T-helper 17 cell (primary cell): ENCODE results near the gene ARHGAP1. TPM values are rescaled to one million over a fixed set of nuclear protein-coding genes. Genes with fewer than 3 reads are reported as not detected.

Experiments
- ATAC-seq: fragments of 150-1000 bp; cut with Tn5 transposase; 2 replicates; pipeline ENCODE4 v1.10.0; 2021; ENCODE audit warnings: mild to moderate bottlenecking, moderate library complexity
- DNase-seq, 3 donors: peaks; one replicate each; pipeline versions ENCODE4 v3.0.0 to v3.0.0-alpha.2; 2020 to 2021
- H3K9me3 ChIP-seq: one replicate; pipeline ENCODE4 v1.7.0; 2013; ENCODE audit warnings: low read length, mild to moderate bottlenecking; ENCODE audit not compliant: control insufficient read depth, poor library complexity, severe bottlenecking
- H3K27ac Mint-ChIP-seq: one replicate; pipeline ENCODE4 v1.8.0; 2022; ENCODE audit warnings: mild to moderate bottlenecking, moderate library complexity, mixed read lengths
- H3K27me3 Mint-ChIP-seq: one replicate; pipeline ENCODE4 v1.8.0; 2022; ENCODE audit warnings: mixed read lengths
- H3K36me3 Mint-ChIP-seq: one replicate; pipeline ENCODE4 v1.8.0; 2022; ENCODE audit warnings: low read depth, mixed read lengths
- H3K4me1 Mint-ChIP-seq: one replicate; pipeline ENCODE4 v1.8.0; 2022; ENCODE audit warnings: mild to moderate bottlenecking, mixed read lengths
- H3K4me3 Mint-ChIP-seq: one replicate; pipeline ENCODE4 v1.8.0; 2022; ENCODE audit warnings: mild to moderate bottlenecking, moderate library complexity, mixed read lengths
- total RNA-seq, 4 donors: library from RNA in 2 of 4; stranded (reverse) in 2 of 4; gene quantifications; one replicate each; pipeline ENCODE4 v1.2.3 and lab custom pipeline; 2022 to 2026

Gene ARHGAP1
- total RNA-seq, 2 donors from 2014 or later, result 58.0 to 65.9 TPM

- peaks cover 4% of the 10 kb centered on the region for H3K36me3 Mint-ChIP-seq
- H3K4me1 Mint-ChIP-seq, result peaks cover 43% of the 10 kb centered on the region
- peak overlapping the region; percentile 76 for H3K4me3 Mint-ChIP-seq
- no peaks in the 10 kb centered on the region for H3K27me3 Mint-ChIP-seq
- peak overlapping the region; percentile 93 for H3K27ac Mint-ChIP-seq
- ATAC-seq, result no peak
- DNase-seq, result no peak
- no peaks in the 10 kb centered on the region for H3K9me3 ChIP-seq
Observed at GRCh38 chr11:46669711-46670139, 30.7 kb downstream of the ARHGAP1 start.

DNA sequence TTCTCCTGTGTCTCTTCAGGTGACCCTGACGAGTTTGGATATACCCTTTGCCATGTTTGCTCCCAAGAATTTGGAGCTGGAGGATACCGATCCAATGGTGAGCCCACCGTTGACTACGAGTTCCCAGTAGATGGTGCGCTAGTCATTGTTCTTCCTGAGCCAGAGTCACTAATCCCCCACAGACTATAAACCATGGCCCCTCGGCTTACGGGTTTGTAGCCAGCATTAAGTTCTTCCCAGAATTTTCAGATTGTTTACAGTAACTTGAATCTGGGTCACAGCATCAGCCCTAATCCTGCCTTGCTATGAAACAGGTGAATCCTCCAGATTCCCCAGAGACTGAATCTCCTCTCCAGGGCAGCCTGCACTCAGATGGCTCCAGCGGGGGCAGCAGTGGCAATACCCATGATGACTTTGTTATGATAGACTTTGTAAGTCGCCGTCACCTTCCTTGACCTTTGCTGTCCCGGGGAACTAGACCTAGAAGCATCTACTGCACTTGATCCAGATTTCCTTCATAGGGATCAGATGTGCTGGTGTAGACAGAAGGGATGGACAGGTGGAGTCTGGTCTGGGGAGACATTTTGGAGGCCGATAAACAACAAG, 31.8 kb downstream of the ARHGAP1 start:
- H3K4me3 Mint-ChIP-seq, result no peak overlapping the region
- H3K36me3 Mint-ChIP-seq, result peaks cover 8% of the 10 kb centered on the region

GRCh38 chr11:46667043-46667481, 33.4 kb downstream of the ARHGAP1 start:
- Mint-ChIP-seq H3K4me3 (no peak overlapping the region), H3K27me3 (no peaks in the 10 kb centered on the region), H3K4me1 (peaks cover 24% of the 10 kb centered on the region), H3K27ac (peak overlapping the region; percentile 60), H3K36me3 (peaks cover 7% of the 10 kb centered on the region)
- DNase-seq, result no peak
- no peaks in the 10 kb centered on the region for H3K9me3 ChIP-seq
- no peak for ATAC-seq

More for the DNA sequence above, 31.8 kb downstream of the ARHGAP1 start:
- Mint-ChIP-seq H3K27ac (no peak overlapping the region), H3K27me3 (no peaks in the 10 kb centered on the region), H3K4me1 (peaks cover 35% of the 10 kb centered on the region)
- DNase-seq, result no peak
- no peaks in the 10 kb centered on the region for H3K9me3 ChIP-seq
- no peak for ATAC-seq

DNA sequence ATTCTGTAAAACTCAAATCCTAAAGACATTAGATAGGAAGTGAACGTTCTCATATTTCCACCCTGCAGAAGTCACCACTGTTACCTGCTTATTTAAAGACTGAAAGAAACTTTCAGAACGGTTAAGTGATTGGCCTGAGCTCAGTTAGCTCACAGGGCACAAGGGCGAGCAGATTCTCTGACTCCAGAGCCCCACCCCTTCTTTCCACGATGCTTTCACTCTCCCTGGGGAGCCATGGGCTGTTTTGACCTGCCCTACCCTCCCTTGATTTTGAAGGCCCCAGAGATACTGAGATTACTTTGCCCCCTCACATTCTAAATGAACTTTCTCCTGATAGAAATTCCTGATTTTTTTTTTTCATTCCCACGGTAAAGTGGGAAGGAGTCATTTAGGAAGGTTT, 33.9 kb downstream of the ARHGAP1 start:
- H3K36me3 Mint-ChIP-seq, result peaks cover 7% of the 10 kb centered on the region
- H3K27ac Mint-ChIP-seq, result peak overlapping the region; percentile 60
- no peaks in the 10 kb centered on the region for H3K9me3 ChIP-seq
- ATAC-seq (no peak), DNase-seq (no peak)
- peaks cover 20% of the 10 kb centered on the region for H3K4me1 Mint-ChIP-seq
- H3K27me3 Mint-ChIP-seq, result no peaks in the 10 kb centered on the region
- H3K4me3 Mint-ChIP-seq, result no peak overlapping the region

- Mint-ChIP-seq H3K4me3 (no peak overlapping the region), H3K27me3 (no peaks in the 10 kb centered on the region), H3K36me3 (peaks cover 7% of the 10 kb centered on the region), H3K4me1 (peaks cover 13% of the 10 kb centered on the region), H3K27ac (no peak overlapping the region)
- H3K9me3 ChIP-seq, result no peaks in the 10 kb centered on the region
- ATAC-seq (no peak), DNase-seq (no peak)
Observed at GRCh38 chr11:46665356-46665755, 35.1 kb downstream of the ARHGAP1 start.

DNA sequence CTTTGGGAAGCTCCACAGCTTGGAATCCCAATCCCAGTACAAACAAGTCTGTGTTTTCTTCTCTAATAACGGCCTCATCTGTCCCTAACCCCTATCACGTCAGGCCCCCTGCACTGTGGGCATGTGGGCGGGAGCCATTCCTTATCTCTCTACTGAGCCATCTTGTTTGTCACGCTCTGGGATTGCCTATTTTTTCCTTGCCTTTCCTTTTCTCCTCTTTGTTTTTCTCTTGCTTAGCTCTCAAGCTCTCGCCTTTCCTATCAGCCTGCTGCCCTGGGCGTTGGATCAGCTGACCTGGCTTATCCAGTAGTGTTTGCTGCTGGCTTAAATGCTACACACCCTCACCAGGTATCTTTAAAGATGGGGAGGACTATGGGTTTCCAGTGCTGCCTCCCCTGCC, 35.8 kb downstream of the ARHGAP1 start:
- ATAC-seq (no peak), DNase-seq (no peak)
- H3K9me3 ChIP-seq, result no peaks in the 10 kb centered on the region
- Mint-ChIP-seq H3K27me3 (no peaks in the 10 kb centered on the region), H3K36me3 (peaks cover 8% of the 10 kb centered on the region), H3K27ac (peak overlapping the region; percentile 66), H3K4me1 (peaks cover 7% of the 10 kb centered on the region), H3K4me3 (no peak overlapping the region)

DNA sequence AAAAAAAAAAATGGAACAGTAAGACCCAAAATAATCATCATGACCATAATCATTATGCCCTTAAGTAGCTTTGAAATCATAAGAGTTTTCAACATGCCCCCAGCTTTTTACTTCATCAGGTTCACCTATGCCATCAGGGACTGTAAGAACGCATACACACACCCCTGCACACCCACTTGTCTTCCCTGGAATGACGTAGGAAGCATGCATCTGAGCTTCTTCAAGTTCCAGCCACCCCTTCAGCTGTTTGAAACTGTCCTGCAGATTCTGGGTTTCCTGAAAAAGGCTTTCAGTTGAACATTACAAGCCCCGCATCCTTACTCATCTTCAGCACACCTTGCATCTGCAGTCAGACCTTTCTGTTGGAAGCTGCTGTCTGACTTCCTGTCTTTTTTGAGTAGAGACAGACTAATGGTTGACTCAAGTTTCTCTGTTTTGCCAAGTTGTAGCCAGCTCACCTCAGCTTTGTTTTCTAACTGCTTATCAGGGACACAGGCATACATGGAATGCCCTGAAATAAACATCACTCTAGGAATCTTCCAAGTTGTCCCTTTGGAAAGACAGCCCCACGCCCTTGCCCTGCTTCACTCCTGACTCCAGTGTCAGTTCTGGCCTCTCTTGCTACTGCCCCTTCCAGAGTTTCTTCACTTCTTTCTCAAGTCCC, 37.0 kb downstream of the ARHGAP1 start:
- no peaks in the 10 kb centered on the region for H3K9me3 ChIP-seq
- Mint-ChIP-seq H3K4me1 (no peaks in the 10 kb centered on the region), H3K4me3 (no peak overlapping the region), H3K27ac (peak overlapping the region; percentile 56), H3K27me3 (no peaks in the 10 kb centered on the region), H3K36me3 (peaks cover 7% of the 10 kb centered on the region)
- ATAC-seq (no peak), DNase-seq (no peak)

GRCh38 chr11:46662366-46662765, 38.1 kb downstream of the ARHGAP1 start:
- DNase-seq, result no peak
- no peak for ATAC-seq
- Mint-ChIP-seq H3K27me3 (no peaks in the 10 kb centered on the region), H3K36me3 (peaks cover 7% of the 10 kb centered on the region), H3K27ac (no peak overlapping the region), H3K4me1 (no peaks in the 10 kb centered on the region), H3K4me3 (no peak overlapping the region)
- no peaks in the 10 kb centered on the region for H3K9me3 ChIP-seq

DNA sequence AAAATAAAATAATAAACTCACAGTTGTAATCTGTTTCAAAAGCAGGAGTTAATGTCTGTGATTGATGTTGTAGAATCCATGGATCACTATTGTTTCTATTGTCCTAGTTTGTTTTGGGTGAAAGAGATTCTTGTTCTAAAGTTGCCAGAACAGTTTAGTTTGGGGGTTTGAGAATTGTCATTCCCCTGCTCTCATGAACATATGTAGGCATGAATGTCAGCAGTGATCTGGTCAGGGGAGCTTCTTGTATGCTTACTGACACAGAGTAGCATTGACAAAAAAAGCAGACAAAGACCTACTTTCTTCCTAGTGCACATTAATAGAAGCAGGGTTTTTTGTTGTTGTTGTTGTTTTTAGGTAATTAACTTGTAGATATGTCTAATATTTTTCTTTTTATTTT, 38.6 kb downstream of the ARHGAP1 start:
- Mint-ChIP-seq H3K4me1 (no peaks in the 10 kb centered on the region), H3K4me3 (no peak overlapping the region), H3K36me3 (peaks cover 7% of the 10 kb centered on the region), H3K27ac (peak overlapping the region; percentile 34), H3K27me3 (no peaks in the 10 kb centered on the region)
- DNase-seq (no peak), ATAC-seq (no peak)
- no peaks in the 10 kb centered on the region for H3K9me3 ChIP-seq

- H3K4me1 Mint-ChIP-seq, result no peaks in the 10 kb centered on the region
- H3K9me3 ChIP-seq, result no peaks in the 10 kb centered on the region
- no peaks in the 10 kb centered on the region for H3K27me3 Mint-ChIP-seq
- no peak for ATAC-seq
- peak overlapping the region; percentile 77 for H3K4me3 Mint-ChIP-seq
- peaks cover 7% of the 10 kb centered on the region for H3K36me3 Mint-ChIP-seq
- DNase-seq, result no peak
- peak overlapping the region; percentile 51 for H3K27ac Mint-ChIP-seq
Observed at GRCh38 chr11:46659908-46660307, 40.5 kb downstream of the ARHGAP1 start.

DNA sequence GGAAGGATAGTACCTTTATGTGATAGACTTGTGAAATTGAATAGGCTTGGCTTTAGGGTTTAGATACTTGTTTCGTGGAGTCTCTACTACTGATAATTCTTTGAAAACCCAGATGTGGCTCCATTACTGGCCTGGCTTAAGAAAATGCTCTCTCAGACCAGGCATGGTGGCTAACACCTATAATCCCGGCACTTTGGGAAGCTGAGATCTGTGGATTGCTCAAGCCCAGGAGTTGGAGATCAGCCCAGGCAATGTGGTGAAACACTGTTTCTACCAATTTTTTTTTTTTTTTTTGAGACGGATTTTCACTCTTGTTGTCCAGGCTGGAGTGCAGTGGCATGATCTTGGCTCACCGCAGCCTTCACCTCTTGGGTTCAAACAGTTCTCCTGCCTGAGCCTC, 42.2 kb downstream of the ARHGAP1 start:
- ATAC-seq, result no peak

DNA sequence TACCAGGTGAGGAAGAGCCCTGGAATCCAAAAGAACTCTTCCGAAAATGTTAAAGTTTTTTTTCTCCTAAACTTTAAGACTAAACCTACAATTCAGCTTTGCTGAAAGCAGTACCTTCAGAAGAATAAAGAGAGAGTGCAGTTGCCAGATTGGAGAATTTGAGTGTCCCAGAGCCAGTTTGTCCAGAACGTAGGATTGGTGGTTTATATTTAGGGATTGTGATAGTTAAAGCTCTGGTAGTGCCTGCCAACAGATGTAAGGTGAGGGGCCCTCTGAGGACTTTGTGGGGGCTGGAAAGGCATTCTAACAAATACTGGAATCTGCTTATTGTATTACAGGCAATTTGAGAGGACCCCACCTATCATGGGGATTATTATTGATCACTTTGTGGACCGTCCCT, 43.2 kb downstream of the ARHGAP1 start:
- no peaks in the 10 kb centered on the region for H3K9me3 ChIP-seq
- Mint-ChIP-seq H3K27ac (peak overlapping the region; percentile 57), H3K27me3 (no peaks in the 10 kb centered on the region), H3K4me3 (no peak overlapping the region), H3K4me1 (no peaks in the 10 kb centered on the region), H3K36me3 (peaks cover 2% of the 10 kb centered on the region)
- ATAC-seq (no peak), DNase-seq (no peak)

More for the DNA sequence above, 42.2 kb downstream of the ARHGAP1 start:
- peak overlapping the region; percentile 57 for H3K27ac Mint-ChIP-seq
- no peaks in the 10 kb centered on the region for H3K4me1 Mint-ChIP-seq
- no peak for DNase-seq
- peaks cover 2% of the 10 kb centered on the region for H3K36me3 Mint-ChIP-seq
- H3K9me3 ChIP-seq, result no peaks in the 10 kb centered on the region
- H3K4me3 Mint-ChIP-seq, result no peak overlapping the region
- H3K27me3 Mint-ChIP-seq, result no peaks in the 10 kb centered on the region

DNA sequence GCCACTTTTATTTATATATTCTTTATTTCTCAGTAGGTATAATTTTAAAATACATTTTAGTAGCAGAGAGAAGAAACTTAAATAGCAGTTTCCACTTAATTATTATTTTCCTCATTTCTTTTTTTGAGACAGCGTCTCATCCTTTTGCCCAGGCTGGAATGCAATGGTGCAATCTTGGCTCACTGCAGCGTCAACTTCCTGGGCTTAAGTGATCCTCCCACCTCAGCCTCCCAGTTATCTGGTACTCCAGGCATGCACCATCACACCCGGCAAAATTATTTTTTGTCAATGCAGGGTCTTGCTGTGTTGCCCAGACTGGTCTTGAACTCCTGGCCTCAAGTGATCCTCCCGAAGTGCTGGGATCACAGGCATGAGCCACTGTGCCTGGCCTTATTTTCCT, 44.8 kb downstream of the ARHGAP1 start:
- H3K9me3 ChIP-seq, result no peaks in the 10 kb centered on the region
- ATAC-seq, result no peak
- Mint-ChIP-seq H3K36me3 (peaks cover 5% of the 10 kb centered on the region), H3K27me3 (no peaks in the 10 kb centered on the region), H3K4me1 (peaks cover 3% of the 10 kb centered on the region), H3K4me3 (no peak overlapping the region), H3K27ac (peak overlapping the region; percentile 16)
- DNase-seq, result no peak
